ENCODE measurements around the gene TMEM52B. TPM values are rescaled to one million over a fixed set of nuclear protein-coding genes. Genes with fewer than 3 reads are reported as not detected.

The TMEM52B gene
- total and polyA plus RNA-seq, 12 donors = 0.07 to 2.3 (median 0.37) TPM; not detected in 3

- H3K4me3 ChIP-seq = no peak overlapping the region
- DNase-seq = no peak
- H3K27ac ChIP-seq = no peak overlapping the region
- no peaks in the 10 kb centered on the region for H3K9me3 ChIP-seq (replicated peaks in 1 of 3)
- intact Hi-C loops (cut with DNase I) = loop anchor here in 1 of 2 donors (10.0 kb wide), 2 partner anchors 100 to 390 kb away; partner anchors contain the start of gene CLEC9A
- H3K36me3 ChIP-seq (replicated peaks in 1 of 2) = no peaks in the 10 kb centered on the region
- 60 to 72% (median 70%) methylated on average over 4 of the region's 4 CpGs for WGBS, 4 donors
- TF ChIP-seq, protein P1, sequence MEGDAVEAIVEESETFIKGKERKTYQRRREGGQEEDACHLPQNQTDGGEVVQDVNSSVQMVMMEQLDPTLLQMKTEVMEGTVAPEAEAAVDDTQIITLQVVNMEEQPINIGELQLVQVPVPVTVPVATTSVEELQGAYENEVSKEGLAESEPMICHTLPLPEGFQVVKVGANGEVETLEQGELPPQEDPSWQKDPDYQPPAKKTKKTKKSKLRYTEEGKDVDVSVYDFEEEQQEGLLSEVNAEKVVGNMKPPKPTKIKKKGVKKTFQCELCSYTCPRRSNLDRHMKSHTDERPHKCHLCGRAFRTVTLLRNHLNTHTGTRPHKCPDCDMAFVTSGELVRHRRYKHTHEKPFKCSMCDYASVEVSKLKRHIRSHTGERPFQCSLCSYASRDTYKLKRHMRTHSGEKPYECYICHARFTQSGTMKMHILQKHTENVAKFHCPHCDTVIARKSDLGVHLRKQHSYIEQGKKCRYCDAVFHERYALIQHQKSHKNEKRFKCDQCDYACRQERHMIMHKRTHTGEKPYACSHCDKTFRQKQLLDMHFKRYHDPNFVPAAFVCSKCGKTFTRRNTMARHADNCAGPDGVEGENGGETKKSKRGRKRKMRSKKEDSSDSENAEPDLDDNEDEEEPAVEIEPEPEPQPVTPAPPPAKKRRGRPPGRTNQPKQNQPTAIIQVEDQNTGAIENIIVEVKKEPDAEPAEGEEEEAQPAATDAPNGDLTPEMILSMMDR (IDR thresholded peaks at IDR 0.05) = no peak
- TF ChIP-seq POLR2A (IDR thresholded peaks at IDR 0.05) = no peak
- H3K27me3 ChIP-seq = no peaks in the 10 kb centered on the region
- H3K4me1 ChIP-seq (replicated peaks in 1 of 2) = no peaks in the 10 kb centered on the region
These were observed 43.7 kb upstream of the TMEM52B start for GRCh38 chr12:10135126-10135525.

GRCh38 chr12:10136637-10137205, 42.1 kb upstream of the TMEM52B start:
- no peaks in the 10 kb centered on the region for H3K4me1 ChIP-seq (replicated peaks in 1 of 2)
- intact Hi-C loops (cut with DNase I) = loop anchor here in 1 of 2 donors (10.0 kb wide), 2 partner anchors 102 to 392 kb away; partner anchors contain the start of gene CLEC9A

DNA sequence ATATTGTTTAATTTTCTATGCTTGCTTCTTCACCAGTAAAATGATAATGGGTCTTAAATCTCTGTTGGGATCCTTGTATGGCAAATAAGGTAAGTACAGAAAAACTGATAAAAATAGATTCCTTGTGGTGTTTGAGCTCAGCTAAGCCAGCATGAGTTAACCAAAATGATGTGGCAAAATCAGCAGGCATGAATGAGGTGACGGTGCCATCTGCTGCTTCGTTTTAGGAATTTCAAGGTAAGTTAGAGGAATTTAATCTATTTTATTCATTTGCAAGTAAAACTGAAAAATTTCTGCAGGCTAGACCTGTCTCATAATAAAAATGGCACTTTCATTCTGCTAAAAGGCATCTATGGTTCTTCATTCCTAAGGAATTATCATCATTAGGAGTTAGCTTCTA, 38.8 kb upstream of the TMEM52B start:
- H3K27me3 ChIP-seq = no peaks in the 10 kb centered on the region
- H3K9me3 ChIP-seq (replicated peaks in 1 of 3) = no peaks in the 10 kb centered on the region
- 4 to 11% (median 9%) methylated on average over 2 of the region's 2 CpGs for WGBS, 4 donors
- peak in 5 of 7 donors; percentile 21 to 66 (median 40) for DNase-seq
- H3K27ac ChIP-seq = no peak overlapping the region
- intact Hi-C loops (cut with DNase I) = no loop called here
- no peak for TF ChIP-seq POLR2A (IDR thresholded peaks at IDR 0.05)
- TF ChIP-seq, protein P1 (IDR thresholded peaks at IDR 0.05) = peak in 5 of 6 experiments; percentile 33 to 69 (median 59)
- no peak overlapping the region for H3K4me3 ChIP-seq
- no peaks in the 10 kb centered on the region for H3K36me3 ChIP-seq (replicated peaks in 1 of 2)
- H3K4me1 ChIP-seq (replicated peaks in 1 of 2) = no peaks in the 10 kb centered on the region

More at GRCh38 chr12:10136637-10137205, 42.1 kb upstream of the TMEM52B start:
- Histone ChIP-seq H3K27ac (no peak overlapping the region), H3K36me3 (replicated peaks in 1 of 2) (no peaks in the 10 kb centered on the region), H3K9me3 (replicated peaks in 1 of 3) (no peaks in the 10 kb centered on the region), H3K27me3 (no peaks in the 10 kb centered on the region), H3K4me3 (no peak overlapping the region)
- WGBS, 4 donors = 76 to 84% (median 82%) methylated on average over 12 to 13 of the region's 13 CpGs
- no peak for TF ChIP-seq POLR2A (IDR thresholded peaks at IDR 0.05)
- TF ChIP-seq, protein P1 (IDR thresholded peaks at IDR 0.05) = no peak
- DNase-seq = no peak

DNA sequence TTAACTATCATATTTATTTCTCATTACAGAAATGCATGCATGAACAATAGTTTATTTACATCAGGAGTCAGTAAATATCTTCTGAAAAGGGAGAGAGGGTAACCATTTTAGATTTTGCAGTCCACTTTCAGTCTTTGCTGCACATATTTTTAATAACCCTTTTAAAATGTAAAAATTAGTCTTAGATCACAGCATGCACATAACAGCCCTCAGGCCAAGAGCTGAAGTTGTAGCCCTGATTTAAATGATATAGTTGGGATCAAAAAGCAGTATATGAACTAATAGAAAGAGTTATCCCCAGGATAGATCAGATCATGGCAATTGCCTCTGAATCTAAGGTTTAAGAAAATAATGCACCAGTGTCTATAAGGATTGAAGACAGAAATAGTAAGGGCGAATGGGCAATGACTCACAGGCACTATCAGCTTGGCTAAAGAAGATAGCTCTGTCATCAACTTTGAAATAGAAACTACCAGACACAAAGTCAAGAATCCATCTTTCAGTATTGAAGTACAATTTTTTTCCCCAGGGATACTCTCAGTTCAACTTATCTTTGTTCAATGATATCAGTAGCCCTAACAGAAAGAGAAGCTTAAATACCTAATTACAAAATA, 35.7 kb upstream of the TMEM52B start:
- Histone ChIP-seq H3K27me3 (no peaks in the 10 kb centered on the region), H3K4me3 (no peak overlapping the region), H3K9me3 (replicated peaks in 1 of 3) (no peaks in the 10 kb centered on the region), H3K4me1 (replicated peaks in 1 of 2) (no peaks in the 10 kb centered on the region), H3K27ac (no peak overlapping the region), H3K36me3 (replicated peaks in 1 of 2) (no peaks in the 10 kb centered on the region)
- 0% methylated on average over 1 of the region's 1 CpG for WGBS, 4 donors
- intact Hi-C loops (cut with DNase I) = no loop called here
- TF ChIP-seq, protein P1 (IDR thresholded peaks at IDR 0.05) = no peak
- no peak for TF ChIP-seq POLR2A (IDR thresholded peaks at IDR 0.05)
- DNase-seq = no peak

Measured in adrenal gland (tissue), 12 donors.